Endothelial cell of umbilical vein (primary cell): Measurements from ENCODE around the gene TGM3. TPM values are rescaled to one million over a fixed set of nuclear protein-coding genes. Genes with fewer than 3 reads are reported as not detected.

Source experiments
- BruUV-seq: library from RNA; stranded (reverse); fragments of 400-500 nt; replicated peaks from 2 replicates; lab custom pipeline; 2021; lab: Mats Ljungman, UMichigan
- CTCF ChIA-PET: fragments of 300-600, 350-600 bp; sonication (Branson Sonifier 250); formaldehyde crosslinking; loops from one replicate; lab custom pipeline; 2021; ENCODE audit warnings: antibody characterized with exemption, inconsistent platforms; lab: Charles Lee
- POLR2A ChIA-PET: fragments of 300-600, 350-600 bp; sonication (Branson Sonifier 250); formaldehyde crosslinking; loops from one replicate; lab custom pipeline; 2021; ENCODE audit warnings: antibody characterized with exemption, inconsistent platforms; lab: Charles Lee
- DNase-seq: peaks from one replicate; pipeline ENCODE4 v3.0.0-alpha.2; 2011; ENCODE audit warnings: low read depth, low spot score
- FAIRE-seq: peaks from 2 replicates; lab custom pipeline; 2011; peaks lifted over from hg19 to GRCh38; lab: Jason Lieb, UNC
- H2AFZ ChIP-seq: 2 replicates; pipeline ENCODE4 v1.6.0; 2012; ENCODE audit warnings: low read depth, low read length, control low read depth, inconsistent platforms
- H3K27ac ChIP-seq: 2 replicates; pipeline ENCODE4 v1.5.1; 2011; ENCODE audit warnings: low read depth, mild to moderate bottlenecking, control low read depth, low read length, moderate library complexity; ENCODE audit not compliant: insufficient read depth
- H3K27me3 ChIP-seq, 2 experiments: 2 replicates each; pipeline versions ENCODE4 v1.6.0 to v1.6.1; 2011; ENCODE audit warnings: low read length in 2 of 2, mixed read lengths in 1 of 2; ENCODE audit not compliant: control insufficient read depth in 2 of 2, insufficient read depth in 2 of 2
- H3K36me3 ChIP-seq, 2 experiments: 2 replicates in 1 of 2; 3 replicates in 1 of 2; pipeline ENCODE4 v1.5.1; 2011; ENCODE audit warnings: low read length in 2 of 2, mild to moderate bottlenecking in 1 of 2, moderate library complexity in 1 of 2; ENCODE audit not compliant: control insufficient read depth in 2 of 2, insufficient read depth in 2 of 2; ENCODE audit errors: extremely low read depth in 1 of 2
- H3K4me1 ChIP-seq: 3 replicates; pipeline ENCODE4 v1.5.1; 2011; ENCODE audit warnings: mild to moderate bottlenecking, low read length; ENCODE audit not compliant: control insufficient read depth, insufficient read depth; ENCODE audit errors: extremely low read depth
- H3K4me2 ChIP-seq: 2 replicates; pipeline ENCODE4 v1.6.1; 2011; ENCODE audit warnings: low read length, control low read depth, mixed read lengths; ENCODE audit not compliant: insufficient read depth
- H3K4me3 ChIP-seq, 3 experiments: fragments of 200-600 bp in 1 of 3; sonication (generic), shearing (Covaris generic) in 1 of 3; replicated peaks in 1 of 3; 2 replicates each; pipeline ENCODE4 v1.5.1; 2011 to 2016; ENCODE audit warnings: control low read depth in 3 of 3, low read length in 3 of 3, mild to moderate bottlenecking in 2 of 3, inconsistent platforms in 1 of 3, low read depth in 1 of 3, moderate library complexity in 1 of 3; ENCODE audit not compliant: insufficient read depth in 1 of 3
- H3K79me2 ChIP-seq: 2 replicates; pipeline ENCODE4 v1.6.0; 2012; ENCODE audit warnings: low read length, inconsistent platforms; ENCODE audit not compliant: control insufficient read depth, insufficient read depth
- H3K9ac ChIP-seq: replicated peaks from 2 replicates; pipeline ENCODE3; 2011; ENCODE audit warnings: low read length, control low read depth; ENCODE audit not compliant: insufficient read depth; ENCODE audit errors: extremely low read depth
- H3K9me1 ChIP-seq: replicated peaks from 3 replicates; pipeline ENCODE4 v1.6.0; 2011; ENCODE audit warnings: mild to moderate bottlenecking, low read length; ENCODE audit not compliant: control insufficient read depth, insufficient read depth; ENCODE audit errors: extremely low read depth
- H3K9me3 ChIP-seq: replicated peaks from 2 replicates; pipeline ENCODE4 v1.5.1; 2012; ENCODE audit warnings: low read length, inconsistent platforms; ENCODE audit not compliant: control insufficient read depth, insufficient read depth
- H4K20me1 ChIP-seq: replicated peaks from 2 replicates; pipeline ENCODE3; 2011; ENCODE audit warnings: mild to moderate bottlenecking, low read length; ENCODE audit not compliant: control insufficient read depth, insufficient read depth; ENCODE audit errors: extremely low read depth
- CTCF ChIP-seq, 2 donors: IDR thresholded peaks; 1 replicate in 1 of 2; 2 replicates in 1 of 2; pipeline ENCODE4 v1.5.1; 2011; ENCODE audit warnings: low read length in 2 of 2, mild to moderate bottlenecking in 2 of 2, moderate library complexity in 2 of 2, control low read depth in 1 of 2, inconsistent platforms in 1 of 2, low read depth in 1 of 2; ENCODE audit not compliant: insufficient read depth in 1 of 2; ENCODE audit errors: extremely low read depth in 1 of 2
- EZH2 ChIP-seq: IDR thresholded peaks from 2 replicates; pipeline ENCODE4 v1.6.1; 2012; ENCODE audit warnings: borderline replicate concordance, low read depth, mild to moderate bottlenecking, moderate library complexity, low read length, inconsistent platforms; ENCODE audit not compliant: severe bottlenecking
- FOS ChIP-seq: IDR thresholded peaks from 2 replicates; pipeline ENCODE4 v1.6.1; 2011; ENCODE audit warnings: mild to moderate bottlenecking, low read length, moderate library complexity, borderline replicate concordance; ENCODE audit not compliant: insufficient read depth
- GATA2 ChIP-seq: IDR thresholded peaks from 2 replicates; pipeline ENCODE4 v1.7.0; 2011; ENCODE audit warnings: low read depth, mild to moderate bottlenecking, moderate library complexity, mixed read lengths, low read length; ENCODE audit not compliant: insufficient read length, insufficient read depth
- JUN ChIP-seq: IDR thresholded peaks from 2 replicates; pipeline ENCODE4 v1.6.1; 2011; ENCODE audit warnings: borderline replicate concordance, low read depth; ENCODE audit not compliant: insufficient read length, insufficient read depth
- MAX ChIP-seq: IDR thresholded peaks from 2 replicates; pipeline ENCODE4 v1.6.1; 2011; ENCODE audit not compliant: insufficient read depth, insufficient read length
- MYC ChIP-seq: IDR thresholded peaks from one replicate; pipeline ENCODE4 v1.6.1; 2011; ENCODE audit warnings: mild to moderate bottlenecking, low read depth, low read length
- POLR2A ChIP-seq: IDR thresholded peaks from 2 replicates; pipeline ENCODE4 v1.6.1; 2012; ENCODE audit warnings: low read depth, mild to moderate bottlenecking, control low read depth, low read length
- POLR2AphosphoS5 ChIP-seq: IDR thresholded peaks from 2 replicates; pipeline ENCODE4 v1.6.1; 2012; ENCODE audit warnings: low read depth, mild to moderate bottlenecking, control low read depth, low read length, moderate library complexity; ENCODE audit not compliant: insufficient read depth
- dilution Hi-C: fragments of 300-500 bp; cut with MboI; formaldehyde crosslinking; loops from one replicate; pipeline ENCODE4 v1.15.0; 2019; ENCODE audit warnings: low sequenced_read_pairs; ENCODE audit not compliant: extremely low pct_ligation_motif_present
- intact Hi-C: fragments of 100-400 bp; cut with micrococcal nuclease; formaldehyde crosslinking; loops from one replicate; pipeline ENCODE4 v1.10.0; 2022
- polyA plus RNA-seq, 4 experiments: library from polyadenylated mRNA; depleted of rRNA in 3 of 4; stranded (reverse) in 3 of 4; unstranded in 1 of 4; fragments of >200 nt; gene quantifications; 2 replicates each; pipeline versions ENCODE4 v1.2.1 to v1.2.3, GENCODE V29; 2011 to 2012; ENCODE audit warnings: missing spikeins in 1 of 4
- total RNA-seq: library from RNA; stranded (reverse); gene quantifications from 2 replicates; pipeline ENCODE4 v1.2.3, GENCODE V29; 2021

TGM3 gene
- total and polyA plus RNA-seq, 2 donors (not counting 3 experiments of a cell fraction or from before 2014, with no cell fraction given) = not detected

- FAIRE-seq = no peak
- POLR2A ChIA-PET = no interaction called here
These were observed 10.6 kb upstream of the TGM3 start for GRCh38 chr20:2285193-2285592.

More at GRCh38 chr20:2285193-2285592, 10.6 kb upstream of the TGM3 start:
- no peak overlapping the region for H3K27ac ChIP-seq
- H3K36me3 ChIP-seq = no peaks in the 10 kb centered on the region
- peak; percentile 14 for DNase-seq
- no peak for TF ChIP-seq CTCF (IDR thresholded peaks at IDR 0.05; ENCODE audit: extremely low read depth in 1 of 2, insufficient read depth in 1 of 2, low read depth in 1 of 2, low read length in 2 of 2)
- no peak for TF ChIP-seq FOS
- TF ChIP-seq GATA2 = no peak
- no peak for TF ChIP-seq JUN
- no peak for TF ChIP-seq POLR2A
- TF ChIP-seq MAX = no peak
- TF ChIP-seq EZH2 = no peak
- no peak for TF ChIP-seq MYC
- no peak for TF ChIP-seq POLR2AphosphoS5
- no peaks in the 10 kb centered on the region for H3K9me3 ChIP-seq
- CTCF ChIA-PET = interaction anchor here (0.9 kb wide), 1 partner anchor 77 kb away, joined by 5 read pairs; no protein-coding TSS in a partner anchor
- peaks cover 31% of the 10 kb centered on the region for H3K4me1 ChIP-seq
- no peaks in the 10 kb centered on the region for H3K9me1 ChIP-seq
- no peak overlapping the region for H3K4me3 ChIP-seq
- H3K9ac ChIP-seq = no peak overlapping the region
- H3K79me2 ChIP-seq = no peaks in the 10 kb centered on the region
- dilution Hi-C loops (no loop called here), intact Hi-C loops (no loop called here)
- H3K27me3 ChIP-seq = no peaks in the 10 kb centered on the region
- H3K4me2 ChIP-seq = no peak overlapping the region
- H2AFZ ChIP-seq = peak overlapping the region; percentile 4
- no peaks in the 10 kb centered on the region for H4K20me1 ChIP-seq
- no TSS peak for BruUV-seq
